Germinal center (tissue), 1 donor: Measurements from ENCODE around the gene MIAT.
"Not testable (repeated sequence)": the region's sequence is repeated elsewhere in the genome, so short reads cannot be mapped to it uniquely, and the experiment has no call there.

Experiments
- DNase-seq: peaks from one replicate; pipeline ENCODE4 v3.0.0; 2012; ENCODE audit warnings: mixed read lengths, low spot score

Gene MIAT

GRCh38 chr22:26700462-26700861 lies 43.1 kb downstream of the MIAT start:
- DNase-seq: no peak

GRCh38 chr22:26700886-26701285 lies 43.5 kb downstream of the MIAT start:
- no peak for DNase-seq

DNA sequence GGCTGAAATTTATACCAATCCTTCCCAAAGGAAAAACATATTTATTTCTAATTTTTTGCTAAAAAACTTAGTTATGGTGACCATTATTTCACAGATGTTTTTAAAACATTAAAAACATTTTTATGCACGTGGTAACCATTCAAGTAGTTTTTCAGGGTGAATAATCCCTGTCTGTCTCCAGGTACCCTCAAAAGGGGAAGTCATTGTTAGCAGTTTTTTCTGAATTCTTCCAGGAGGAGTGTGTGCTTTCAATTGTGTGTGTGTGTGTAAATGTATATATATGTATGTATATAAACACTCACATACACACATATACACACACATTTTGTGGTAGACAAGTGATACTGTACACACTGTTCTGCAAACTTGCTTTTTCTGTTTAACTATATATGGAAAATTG lies 43.9 kb downstream of the MIAT start:
- no peak for DNase-seq

DNA sequence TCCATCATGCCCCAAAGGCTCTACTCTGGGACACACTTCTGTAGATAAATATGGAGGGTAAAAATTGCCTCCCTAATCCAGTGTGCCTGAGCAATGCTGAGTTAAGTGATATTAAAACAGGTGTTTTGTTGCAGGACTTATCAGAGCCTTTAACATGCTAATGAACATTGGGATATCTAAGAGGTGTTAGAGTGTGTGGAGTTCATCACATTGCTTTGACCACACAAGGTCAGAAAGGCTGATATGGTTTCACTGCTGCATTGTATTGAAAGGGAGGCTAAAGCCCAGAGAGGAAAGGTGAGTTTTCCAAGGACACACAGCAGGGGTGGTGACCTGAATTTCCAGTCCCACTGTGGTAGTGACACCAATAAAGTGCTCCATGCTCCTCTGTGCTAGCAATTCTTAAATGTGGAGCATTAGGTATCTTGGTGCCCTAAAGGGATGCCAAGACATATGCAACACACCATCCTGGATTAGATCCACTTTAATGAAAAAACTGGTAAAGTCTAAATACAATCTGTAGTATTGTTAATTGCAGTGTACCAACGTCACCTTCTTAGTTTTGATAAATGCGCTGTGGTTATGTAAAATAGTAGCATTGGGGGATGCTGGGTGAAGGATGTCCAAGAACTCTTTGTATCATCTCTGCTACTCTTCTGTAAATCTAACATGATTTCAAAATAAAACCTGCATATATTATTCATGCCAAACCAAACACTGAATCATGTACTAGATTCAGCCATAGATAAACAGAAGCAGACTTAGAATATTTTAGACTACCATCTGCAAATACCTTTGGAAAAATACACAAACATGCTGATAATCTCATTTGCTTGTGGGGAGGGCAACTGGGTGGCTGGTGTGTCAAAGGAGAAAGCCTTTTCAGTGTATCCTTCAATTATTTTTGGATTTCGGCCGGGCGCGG lies 45.8 kb downstream of the MIAT start:
- DNase-seq: no peak

GRCh38 chr22:26705379-26705778 lies 48.0 kb downstream of the MIAT start:
- not testable (repeated sequence) for DNase-seq

- no peak for DNase-seq
Observed at GRCh38 chr22:26707090-26707489, 49.7 kb downstream of the MIAT start.

DNA sequence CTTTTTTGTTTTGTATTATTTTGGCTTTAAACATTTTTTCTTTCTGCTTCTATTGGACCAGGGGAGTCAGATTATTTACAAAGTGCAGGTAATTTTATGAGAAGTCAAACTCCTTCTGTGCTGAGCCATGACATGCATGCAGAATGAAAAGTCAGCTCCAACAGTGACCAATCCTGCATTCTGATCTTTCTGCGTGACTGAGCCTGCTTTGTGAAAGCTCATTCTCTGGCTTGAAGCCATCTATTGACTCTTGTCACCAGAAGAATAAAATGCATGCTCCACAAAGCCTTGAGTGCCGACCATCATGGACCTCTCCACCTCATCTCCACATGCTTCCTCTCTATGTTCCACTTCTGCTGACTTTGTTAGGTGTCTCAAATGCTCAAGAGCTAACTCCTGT lies 50.2 kb downstream of the MIAT start:
- no peak for DNase-seq

DNA sequence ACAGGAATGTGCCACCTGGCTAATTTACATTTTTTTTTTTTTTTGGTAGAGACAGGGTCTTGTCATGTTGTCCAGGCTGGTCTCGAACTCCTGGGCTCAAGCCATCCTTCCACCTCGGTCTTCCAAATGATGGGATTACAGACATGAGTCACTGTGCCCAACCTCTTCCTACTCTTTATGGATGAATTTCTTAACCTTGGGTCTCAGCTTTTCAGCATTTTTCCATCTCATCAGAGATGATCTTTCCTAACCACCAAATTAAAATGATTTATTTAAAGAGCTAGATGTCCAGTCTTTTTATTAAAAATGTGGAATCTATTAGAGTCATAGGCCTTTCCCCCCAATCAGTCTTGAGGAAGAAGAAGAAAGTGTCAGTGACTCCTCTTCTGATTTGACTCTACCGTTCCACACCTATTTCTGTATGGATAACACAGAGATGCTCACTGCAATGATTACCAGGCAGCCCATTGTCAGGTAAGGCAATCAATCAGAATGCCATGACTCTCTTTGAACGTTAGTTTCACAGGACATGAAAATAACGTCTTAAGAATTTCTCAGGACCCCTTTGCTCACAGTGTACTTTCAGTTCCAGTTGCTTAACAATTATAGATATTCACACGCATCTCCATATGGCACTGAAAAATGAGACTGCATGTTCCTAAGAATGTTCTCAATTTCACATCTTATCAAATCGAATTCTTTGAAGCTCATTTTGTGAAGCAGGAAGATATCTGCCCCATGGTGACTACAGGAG lies 51.0 kb downstream of the MIAT start:
- no peak for DNase-seq

DNA sequence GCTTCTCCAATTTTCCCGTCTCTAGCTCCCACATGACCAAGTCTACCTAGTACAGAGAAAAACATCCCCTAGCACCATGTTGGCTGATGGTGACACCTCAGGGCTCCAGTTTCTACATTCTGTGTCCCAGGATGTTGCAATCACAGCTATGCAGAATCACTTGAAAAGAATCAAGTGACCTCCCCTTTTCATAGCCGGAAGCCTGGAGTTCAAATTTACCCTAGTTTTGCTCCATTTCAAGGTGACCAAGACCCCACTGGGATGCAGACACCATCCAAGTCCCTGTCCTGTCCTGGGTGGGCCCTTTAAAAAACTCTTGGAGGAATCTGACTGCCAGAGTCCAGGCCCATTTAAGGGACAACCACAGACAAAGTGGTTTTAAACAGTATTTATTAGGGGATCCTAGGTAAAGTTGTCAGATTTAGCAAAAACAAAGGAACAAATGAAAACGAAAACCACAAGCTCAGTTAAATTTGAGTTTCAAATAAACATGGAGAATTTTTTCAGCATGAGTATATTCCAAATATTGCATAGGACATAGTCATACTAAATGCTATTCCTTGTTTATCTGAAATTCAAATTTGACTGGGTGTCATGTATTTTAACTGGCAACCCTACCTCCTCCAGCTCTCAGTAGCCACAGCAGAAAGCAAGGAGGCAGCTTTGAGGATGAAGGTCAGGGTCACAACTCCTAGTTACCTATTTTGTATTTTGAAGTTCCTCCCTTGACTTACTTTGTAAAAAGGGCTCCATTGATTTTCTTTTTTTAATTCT lies 52.4 kb downstream of the MIAT start:
- DNase-seq: no peak

DNA sequence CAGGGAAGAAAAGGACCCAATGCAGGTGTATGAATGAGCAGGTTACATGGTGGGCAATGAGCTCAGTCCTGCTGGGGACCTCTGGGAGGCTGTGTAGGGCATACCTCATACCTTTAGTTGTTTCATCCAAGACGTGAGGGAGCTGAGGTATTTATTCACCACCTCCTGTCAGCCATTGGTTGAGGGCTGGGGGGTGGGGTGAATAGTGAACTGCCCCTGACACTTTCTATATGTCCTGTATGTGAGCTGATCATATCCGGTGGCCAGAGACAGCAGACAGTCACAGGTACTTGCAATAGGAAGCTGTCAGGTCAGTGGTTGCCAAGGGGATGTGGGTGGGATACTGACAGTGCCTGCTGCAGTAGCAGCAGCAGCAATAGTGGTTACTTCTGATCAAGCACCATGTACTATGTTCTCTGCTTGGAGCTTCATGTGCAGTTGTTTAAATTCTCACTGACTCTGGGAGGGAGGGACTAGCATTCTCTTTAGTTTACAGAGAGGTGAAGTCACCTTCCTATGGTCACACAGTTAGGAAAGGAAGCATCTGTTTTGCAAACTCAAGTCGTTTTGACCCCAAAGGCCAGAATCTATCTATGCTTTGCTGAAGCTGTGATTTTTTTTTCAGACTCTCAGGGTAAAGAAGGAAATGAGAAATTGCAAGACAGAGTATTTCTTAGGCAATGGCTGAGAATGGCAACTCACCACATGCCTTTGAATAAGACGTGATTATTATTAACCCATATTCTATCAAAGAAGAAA lies 54.0 kb downstream of the MIAT start:
- DNase-seq: no peak

DNA sequence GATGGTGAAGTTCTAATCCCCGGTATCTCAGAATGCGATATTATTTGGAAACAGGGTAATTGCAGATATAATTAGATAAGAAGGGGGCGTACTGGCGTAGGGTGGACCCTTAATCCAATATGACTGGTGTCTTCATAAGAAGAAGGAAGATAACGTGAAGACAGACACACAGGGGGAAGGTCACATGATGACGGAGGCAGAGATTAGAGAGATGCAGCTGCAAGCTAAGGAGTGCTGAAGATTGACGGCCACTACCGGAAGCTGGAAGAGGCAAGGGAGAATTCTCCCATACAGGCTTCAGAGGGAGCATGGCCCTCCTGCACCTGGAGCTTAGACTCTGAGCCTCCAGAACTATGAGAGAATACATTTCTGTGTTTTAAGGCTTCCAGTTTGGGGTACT lies 54.8 kb downstream of the MIAT start:
- DNase-seq: no peak

DNA sequence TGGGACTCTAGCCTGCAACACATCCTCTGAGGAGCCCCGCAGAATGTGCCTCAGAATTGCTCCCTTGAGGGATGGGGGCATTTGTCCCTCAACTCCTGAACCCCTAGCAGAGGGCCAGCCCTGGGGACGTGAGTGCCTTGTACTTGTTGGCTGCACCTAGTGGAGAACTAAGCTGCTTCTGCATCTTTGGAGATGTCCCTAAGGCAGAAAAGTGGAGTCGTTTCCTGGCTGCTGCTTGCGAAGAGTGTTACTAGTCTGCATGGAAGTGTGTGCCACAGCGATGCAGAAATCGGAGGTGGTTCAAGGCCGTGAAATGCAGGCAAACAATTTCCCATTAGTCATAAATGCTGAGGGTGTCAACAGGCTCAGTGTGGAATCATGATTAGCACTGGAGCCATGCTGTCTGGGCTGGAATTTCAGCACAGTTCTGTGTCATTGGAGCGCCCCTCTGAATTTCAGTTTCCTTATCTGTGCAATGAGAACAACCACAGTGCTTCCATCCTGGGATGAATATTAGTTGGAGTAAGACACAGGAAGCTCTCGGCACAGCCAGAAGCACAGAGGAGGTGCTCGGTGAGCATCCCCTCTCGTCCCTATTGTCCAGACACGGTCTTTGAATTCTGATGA lies 56.5 kb downstream of the MIAT start:
- no peak for DNase-seq

GRCh38 chr22:26714971-26715370 lies 57.6 kb downstream of the MIAT start:
- no peak for DNase-seq

DNA sequence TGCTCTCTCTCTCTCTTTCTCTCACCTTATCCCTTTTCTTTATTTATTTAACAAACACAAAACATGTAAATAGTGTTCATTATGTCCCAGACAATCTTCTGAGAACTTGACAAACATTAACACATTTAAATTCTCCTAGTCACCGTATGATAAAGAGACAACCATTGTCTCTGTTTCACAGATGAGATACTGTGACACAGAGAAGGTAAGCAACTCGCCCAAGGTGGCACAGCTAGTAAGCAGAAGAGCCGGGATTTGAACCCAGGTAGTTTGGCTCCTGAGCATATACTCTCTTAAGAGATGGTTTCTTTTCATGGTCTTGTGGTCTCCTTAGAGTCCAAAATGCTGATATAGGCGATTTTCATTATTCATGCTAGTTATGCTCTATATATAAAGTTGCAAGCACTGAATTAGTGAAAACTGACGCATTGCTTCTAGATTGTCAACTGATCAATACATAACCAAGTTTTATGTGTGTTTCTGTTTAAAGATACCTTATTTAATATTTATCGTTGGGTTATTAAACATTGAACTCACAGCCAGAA lies 58.1 kb downstream of the MIAT start:
- DNase-seq: no peak

DNA sequence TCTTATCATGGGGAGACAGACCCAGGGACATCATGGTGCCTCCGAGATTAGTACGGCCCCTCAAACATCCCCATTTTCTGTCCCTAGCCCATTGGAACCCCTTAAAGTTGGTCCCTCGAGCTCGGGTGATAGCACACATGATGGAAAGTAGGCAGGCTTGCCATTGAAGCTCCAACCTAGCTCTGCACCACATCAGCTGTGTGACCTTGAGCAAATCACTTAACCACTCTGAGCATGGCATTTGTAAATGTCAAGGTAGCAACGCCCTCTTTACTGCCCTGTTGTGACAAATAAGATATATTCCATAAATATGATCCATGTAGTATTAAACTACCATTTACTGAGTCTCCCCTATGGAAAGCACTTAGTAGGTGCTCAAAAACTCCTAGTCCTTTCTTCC lies 61.1 kb downstream of the MIAT start:
- DNase-seq: no peak

DNA sequence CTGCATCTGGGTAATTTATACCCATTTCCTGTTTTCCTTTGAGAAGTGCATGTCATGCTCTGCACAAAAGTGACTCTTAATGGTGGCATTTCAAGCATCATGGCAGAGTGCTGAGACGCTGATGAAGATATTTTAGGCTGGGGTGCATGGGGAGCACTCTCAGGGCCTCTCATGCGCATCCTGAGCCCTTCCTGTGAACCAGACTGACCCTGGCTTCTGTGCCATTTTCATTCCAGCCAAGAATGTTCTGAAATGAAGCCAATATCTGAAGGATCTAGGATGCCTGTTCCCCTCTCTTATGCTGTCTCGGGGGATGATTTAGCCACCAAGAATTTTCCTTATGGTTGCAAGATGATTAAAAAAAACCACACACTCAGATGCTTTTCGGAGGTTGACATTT lies 61.5 kb downstream of the MIAT start:
- DNase-seq: no peak

- DNase-seq: no peak
Observed at GRCh38 chr22:26722159-26722558, 64.8 kb downstream of the MIAT start.

DNA sequence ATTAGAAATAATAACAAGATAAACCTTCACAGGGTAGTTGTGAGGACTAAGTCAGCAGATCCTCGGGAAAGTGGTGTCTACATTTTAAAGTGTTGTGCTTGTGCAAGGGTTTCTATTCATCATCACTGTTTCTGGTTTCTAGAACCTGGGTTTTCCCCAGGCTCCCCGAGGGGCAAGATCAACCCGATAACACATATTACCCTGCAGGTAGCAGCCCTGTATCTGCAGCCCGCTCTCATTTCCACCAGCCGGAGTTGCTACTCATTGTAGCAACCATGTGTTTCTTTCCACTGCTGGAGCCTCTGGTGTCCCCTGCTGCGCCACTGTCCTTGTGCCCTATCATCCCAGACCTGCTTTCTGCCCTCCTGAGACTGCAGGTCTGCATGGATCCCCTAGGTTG lies 67.0 kb downstream of the MIAT start:
- no peak for DNase-seq

DNA sequence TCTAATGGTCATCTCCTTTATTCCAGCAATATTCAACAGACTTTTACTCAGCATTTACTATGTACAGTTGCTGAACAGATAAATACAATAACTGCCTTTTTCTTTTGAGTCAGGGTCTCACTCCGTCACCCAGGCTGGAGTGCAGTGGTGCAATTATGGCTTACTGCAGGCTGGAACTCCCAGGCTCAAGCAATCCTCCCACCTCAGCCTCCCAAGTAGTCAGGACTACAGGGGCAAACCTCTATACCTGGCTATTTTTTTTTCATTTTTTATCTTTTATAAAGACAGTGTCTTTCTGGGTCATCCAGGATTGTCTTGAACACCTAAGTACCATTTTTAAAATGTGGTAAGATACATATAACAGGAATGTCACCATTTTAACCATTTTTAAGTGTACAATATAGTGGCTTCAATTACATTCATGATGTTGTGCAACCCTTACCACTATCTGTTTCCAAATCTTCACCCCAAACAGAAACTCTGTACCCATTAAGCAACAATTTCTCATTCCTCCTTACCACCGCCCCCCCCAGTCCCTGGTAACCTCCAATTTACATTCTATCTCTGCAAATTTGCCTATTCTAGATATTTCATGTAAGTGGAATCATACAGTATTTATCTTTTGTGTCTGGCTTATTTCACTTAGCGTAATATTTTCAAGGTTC lies 67.8 kb downstream of the MIAT start:
- no peak for DNase-seq
